Mesothelial cell of epicardium (in vitro differentiated cells): Measurements from ENCODE around the gene LRRN3. TPM values are rescaled to one million over a fixed set of nuclear protein-coding genes. Genes with fewer than 3 reads are reported as not detected.

Experiments used
- DNase-seq, 2 experiments: peaks; one replicate each; pipeline ENCODE4 v3.0.0; 2021; ENCODE audit warnings: low spot score in 2 of 2; ENCODE audit not compliant: unreplicated experiment in 2 of 2
- H3K27ac Mint-ChIP-seq: 2 replicates; pipeline ENCODE4 v1.8.0; 2021; ENCODE audit warnings: mixed read lengths
- H3K27me3 Mint-ChIP-seq: 2 replicates; pipeline ENCODE4 v1.8.0; 2021; ENCODE audit warnings: low read depth, mixed read lengths
- H3K36me3 Mint-ChIP-seq: 2 replicates; pipeline ENCODE4 v1.8.0; 2021; ENCODE audit warnings: mixed read lengths
- H3K4me1 Mint-ChIP-seq: 2 replicates; pipeline ENCODE4 v1.8.0; 2021; ENCODE audit warnings: mixed read lengths
- H3K4me3 Mint-ChIP-seq: 2 replicates; pipeline ENCODE4 v1.8.0; 2021; ENCODE audit warnings: mild to moderate bottlenecking, moderate library complexity, mixed read lengths
- H3K9me3 Mint-ChIP-seq: 2 replicates; pipeline ENCODE4 v1.8.0; 2021; ENCODE audit warnings: mixed read lengths
- CTCF ChIP-seq: fragments of 200-600 bp; sonication (generic); IDR thresholded peaks from one replicate; pipeline ENCODE4 v1.5.0; 2021; ENCODE audit warnings: antibody characterized with exemption; ENCODE audit not compliant: unreplicated experiment
- total RNA-seq: library from RNA; stranded (reverse); gene quantifications from 3 replicates; pipeline ENCODE4 v1.2.1, GENCODE V29; 2021

LRRN3 gene
- total RNA-seq, 1 donor from 2014 or later = 9.4 TPM

- no peaks in the 10 kb centered on the region for H3K36me3 Mint-ChIP-seq
- no peaks in the 10 kb centered on the region for H3K9me3 Mint-ChIP-seq
- no peak for DNase-seq
- no peaks in the 10 kb centered on the region for H3K27me3 Mint-ChIP-seq
- H3K4me3 Mint-ChIP-seq = no peak overlapping the region
- TF ChIP-seq CTCF = no peak
- H3K4me1 Mint-ChIP-seq = no peaks in the 10 kb centered on the region
- no peak overlapping the region for H3K27ac Mint-ChIP-seq
Measured at GRCh38 chr7:111146136-111146535, 55.2 kb downstream of the LRRN3 start.

DNA sequence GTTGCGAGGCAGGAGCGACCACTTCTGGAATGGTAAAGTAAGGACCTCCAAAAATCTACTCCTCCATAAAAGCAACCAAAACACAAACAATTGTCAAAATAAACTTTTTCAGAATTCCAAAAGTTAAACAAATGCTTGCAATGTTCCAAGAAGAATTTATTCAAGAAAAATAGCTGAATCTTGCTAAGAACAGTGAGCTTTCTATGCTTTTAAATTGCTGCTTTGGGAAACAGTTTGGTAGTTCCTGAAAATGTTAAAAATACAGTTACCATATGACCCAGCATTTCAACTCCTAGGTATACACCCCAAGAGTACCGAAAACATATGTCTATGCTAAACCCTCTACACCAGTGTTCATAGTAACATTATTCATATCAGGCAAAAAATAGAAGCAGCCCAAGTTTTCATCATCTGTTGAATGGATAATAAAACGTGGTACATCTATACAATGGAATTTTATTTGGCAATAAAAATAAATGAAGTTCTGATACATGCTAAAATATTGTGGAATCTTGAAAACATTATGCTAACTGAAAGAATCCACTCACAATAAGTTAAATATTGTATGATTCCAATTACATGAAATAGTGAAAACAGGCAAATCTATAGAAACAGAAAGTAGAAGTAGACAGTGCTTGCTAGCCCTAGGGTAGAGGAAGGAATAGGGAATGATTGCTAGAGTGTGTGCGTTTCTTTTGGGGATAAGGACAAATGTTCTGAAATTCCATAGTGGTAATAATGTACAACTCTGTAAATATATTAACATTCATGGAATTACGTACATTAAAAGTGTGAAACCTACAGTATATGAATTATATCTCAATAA is 57.0 kb downstream of the LRRN3 start:
- H3K36me3 Mint-ChIP-seq = peaks cover 1% of the 10 kb centered on the region
- H3K27ac Mint-ChIP-seq = no peak overlapping the region
- H3K9me3 Mint-ChIP-seq = no peaks in the 10 kb centered on the region
- no peaks in the 10 kb centered on the region for H3K27me3 Mint-ChIP-seq
- no peak for TF ChIP-seq CTCF
- no peak overlapping the region for H3K4me3 Mint-ChIP-seq
- DNase-seq = no peak
- no peaks in the 10 kb centered on the region for H3K4me1 Mint-ChIP-seq

DNA sequence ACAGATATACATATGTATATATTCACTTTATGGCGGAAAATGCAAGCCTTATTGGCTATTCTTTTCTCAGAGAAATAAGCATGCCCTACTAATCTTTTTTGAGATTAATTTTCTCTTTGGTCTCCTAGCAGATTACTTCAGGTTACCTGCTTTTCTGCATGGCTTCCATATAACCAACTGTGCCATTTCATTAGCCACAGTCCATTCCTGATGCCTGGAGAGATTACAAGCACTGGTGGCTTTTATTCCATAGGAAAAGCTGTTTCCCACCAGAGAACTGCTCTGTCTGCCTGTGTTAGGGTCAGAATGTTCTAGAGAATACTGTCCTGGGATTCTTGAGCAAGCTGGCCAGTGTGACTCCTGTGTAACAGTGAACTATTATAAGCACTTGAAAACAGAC is 59.8 kb downstream of the LRRN3 start:
- no peak for DNase-seq
- no peaks in the 10 kb centered on the region for H3K9me3 Mint-ChIP-seq
- no peak overlapping the region for H3K27ac Mint-ChIP-seq
- no peaks in the 10 kb centered on the region for H3K27me3 Mint-ChIP-seq
- no peak for TF ChIP-seq CTCF
- H3K4me3 Mint-ChIP-seq = no peak overlapping the region
- no peaks in the 10 kb centered on the region for H3K4me1 Mint-ChIP-seq
- peaks cover 1% of the 10 kb centered on the region for H3K36me3 Mint-ChIP-seq

DNA sequence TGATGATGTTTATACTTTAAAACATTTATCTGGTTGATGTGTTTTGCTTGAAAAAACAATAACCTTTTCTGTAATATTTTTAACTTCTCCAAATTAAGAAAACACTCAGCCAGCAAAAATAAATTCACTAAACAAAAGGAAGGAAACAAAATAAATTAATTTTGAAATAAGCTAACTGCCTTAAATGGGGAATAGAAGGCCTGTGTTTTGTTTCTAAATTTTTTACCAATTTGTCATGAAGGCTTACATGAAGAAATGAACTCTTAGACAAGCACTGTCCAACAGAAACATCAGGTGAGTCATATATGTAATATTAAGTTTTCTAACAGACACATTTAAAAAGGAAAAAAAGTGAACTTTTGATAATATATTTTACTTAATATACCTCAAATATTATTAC is 68.5 kb downstream of the LRRN3 start:
- Mint-ChIP-seq H3K4me1 (no peaks in the 10 kb centered on the region), H3K36me3 (no peaks in the 10 kb centered on the region), H3K9me3 (peaks cover 13% of the 10 kb centered on the region), H3K27ac (no peak overlapping the region), H3K4me3 (no peak overlapping the region), H3K27me3 (no peaks in the 10 kb centered on the region)
- no peak for DNase-seq
- no peak for TF ChIP-seq CTCF

DNA sequence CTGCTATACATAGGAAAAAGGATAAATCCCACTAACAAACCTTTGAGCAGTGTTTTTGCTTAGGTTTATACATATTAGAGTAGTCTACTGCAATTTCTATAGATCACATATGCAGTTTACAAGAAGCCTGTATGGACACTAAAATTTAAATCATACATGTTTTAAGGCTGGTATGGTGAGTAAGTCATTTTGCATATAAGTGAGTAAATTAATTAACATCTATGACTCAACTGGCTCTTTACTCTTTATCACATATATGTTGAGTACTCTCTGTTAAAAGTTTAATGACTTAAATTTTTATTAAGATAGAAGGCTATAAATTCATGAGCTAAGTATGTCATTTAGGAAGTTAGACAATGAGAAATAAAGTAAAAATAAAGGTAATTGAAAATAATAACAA is 69.4 kb downstream of the LRRN3 start:
- no peaks in the 10 kb centered on the region for H3K4me1 Mint-ChIP-seq
- H3K27ac Mint-ChIP-seq = no peak overlapping the region
- no peak for DNase-seq
- H3K4me3 Mint-ChIP-seq = no peak overlapping the region
- TF ChIP-seq CTCF = no peak
- peaks cover 13% of the 10 kb centered on the region for H3K9me3 Mint-ChIP-seq
- H3K36me3 Mint-ChIP-seq = no peaks in the 10 kb centered on the region
- H3K27me3 Mint-ChIP-seq = no peaks in the 10 kb centered on the region
